ENCODE results near the gene SPINT4.
"Not testable (repeated sequence)": the region's sequence is repeated elsewhere in the genome, so short reads cannot be mapped to it uniquely, and the experiment has no call there.

SPINT4 gene

DNA sequence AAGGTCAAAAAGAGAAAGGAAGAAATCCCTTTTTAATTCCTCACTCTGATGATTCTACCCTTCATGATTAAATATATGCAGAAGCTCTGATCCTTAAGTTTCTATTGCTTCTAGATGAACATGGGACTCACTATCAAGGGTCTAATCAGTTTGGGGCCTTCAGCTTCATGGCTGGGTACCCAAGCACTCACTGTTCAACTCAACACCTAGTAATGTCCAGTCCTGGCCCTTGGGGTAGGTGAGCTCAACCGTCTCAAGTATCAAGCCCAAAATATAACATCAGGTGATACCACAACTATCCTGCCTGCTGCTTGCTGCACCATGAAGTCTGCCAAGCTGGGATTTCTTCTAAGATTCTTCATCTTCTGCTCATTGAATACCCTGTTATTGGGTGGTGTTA is at the start of gene SPINT4:
Gene SPINT4 (plus strand): TSS at position 301 of the 400 bp plus-strand sequence. CDS start 21 bp downstream, at position 322.
- DNase-seq, result no peak

DNA sequence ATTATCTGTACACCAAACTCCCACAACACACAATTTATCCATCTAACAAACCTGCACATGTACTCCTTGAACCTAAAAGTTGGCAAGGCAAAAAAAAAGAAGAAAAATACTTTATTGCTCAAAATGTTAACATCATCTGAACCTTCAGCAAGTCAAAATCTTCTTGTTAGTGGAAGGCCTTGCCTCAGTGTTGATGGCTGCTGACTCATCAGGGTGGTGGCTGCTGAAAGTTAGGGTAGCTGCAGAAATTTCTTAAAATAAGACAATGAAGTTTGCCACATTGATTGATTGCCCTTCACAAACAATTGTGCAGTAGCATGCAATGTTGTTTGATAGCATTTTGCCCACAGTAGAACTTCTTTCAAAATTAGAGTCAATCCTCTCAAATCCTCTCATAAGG is 49.4 kb upstream of the SPINT4 start:
- DNase-seq, result no peak

DNA sequence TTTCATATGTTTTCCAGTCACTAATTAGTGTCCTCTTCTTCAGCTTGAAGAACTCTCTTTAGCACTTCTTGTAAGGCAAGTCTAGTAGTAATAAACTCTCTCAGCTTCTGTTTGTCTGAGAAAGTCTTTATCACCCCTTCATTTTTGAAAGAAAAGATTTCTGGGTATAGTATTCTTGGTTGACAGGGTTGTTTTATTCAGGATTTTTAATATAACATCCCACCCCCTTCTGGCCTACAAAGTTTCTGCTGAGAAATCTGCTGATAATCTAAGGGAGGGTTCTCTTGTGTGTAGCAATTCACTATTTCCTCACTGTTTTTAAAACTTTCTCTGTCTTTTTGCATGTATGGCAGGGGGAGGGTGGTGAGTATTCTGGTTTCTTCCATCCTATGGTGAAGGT is 42.5 kb upstream of the SPINT4 start:
- no peak for DNase-seq

DNA sequence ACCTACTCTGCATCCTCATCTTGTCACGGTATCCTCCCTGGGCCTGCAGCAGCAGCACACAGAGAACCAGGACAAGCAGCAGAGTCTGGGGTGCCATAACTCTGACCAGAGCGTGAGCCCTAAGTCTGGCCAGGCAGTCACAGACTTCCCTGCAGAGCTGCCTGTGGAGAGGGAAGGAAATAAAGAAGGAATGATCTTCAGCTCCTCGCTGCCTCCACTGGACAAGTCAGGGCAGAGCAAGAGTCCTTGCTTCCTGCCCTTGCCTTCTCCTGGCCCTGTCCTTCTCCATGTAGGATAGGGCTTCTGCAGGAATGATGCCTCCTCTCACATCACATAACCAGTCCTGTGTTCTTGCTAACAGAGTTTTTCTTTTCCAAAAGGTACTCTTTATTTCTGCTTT is 36.3 kb upstream of the SPINT4 start:
- DNase-seq, result no peak

DNA sequence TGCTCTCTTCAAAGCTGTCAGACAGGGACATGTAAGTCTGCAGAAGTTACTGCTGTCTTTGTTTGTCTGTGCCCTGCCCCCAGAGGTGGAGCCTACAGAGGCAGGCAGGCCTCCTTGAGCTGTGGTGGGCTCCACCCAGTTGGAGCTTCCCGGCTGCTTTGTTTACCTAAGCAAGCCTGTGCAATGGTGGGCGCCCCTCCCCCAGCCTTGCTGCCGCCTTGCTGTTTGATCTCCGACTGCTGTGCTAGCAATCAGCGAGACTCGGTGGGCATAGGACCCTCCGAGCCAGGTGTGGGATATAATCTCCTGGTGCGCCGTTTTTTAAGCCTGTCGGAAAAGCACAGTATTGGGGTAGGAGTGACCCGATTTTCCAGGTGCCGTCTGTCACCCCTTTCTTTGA is 28.8 kb upstream of the SPINT4 start:
- not testable (repeated sequence) for DNase-seq

DNA sequence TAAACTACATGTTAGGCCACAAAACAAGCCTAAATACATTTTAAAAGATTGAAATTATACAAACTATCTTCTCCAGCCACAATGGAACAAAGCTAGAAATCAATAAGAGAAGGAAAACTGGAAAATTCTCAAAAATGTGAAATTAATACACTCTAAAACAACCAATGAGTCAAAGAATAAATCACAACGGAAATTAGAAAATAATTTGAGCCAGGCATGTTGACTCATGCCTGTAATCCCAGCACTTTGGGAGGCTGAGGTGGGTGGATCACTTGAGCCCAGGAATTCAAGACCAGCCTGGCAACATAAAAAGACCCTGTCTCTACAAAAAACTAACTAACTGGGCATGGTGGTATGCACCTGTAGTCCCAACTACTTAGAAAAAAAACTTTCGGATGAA is 26.7 kb upstream of the SPINT4 start:
- DNase-seq, result no peak

DNA sequence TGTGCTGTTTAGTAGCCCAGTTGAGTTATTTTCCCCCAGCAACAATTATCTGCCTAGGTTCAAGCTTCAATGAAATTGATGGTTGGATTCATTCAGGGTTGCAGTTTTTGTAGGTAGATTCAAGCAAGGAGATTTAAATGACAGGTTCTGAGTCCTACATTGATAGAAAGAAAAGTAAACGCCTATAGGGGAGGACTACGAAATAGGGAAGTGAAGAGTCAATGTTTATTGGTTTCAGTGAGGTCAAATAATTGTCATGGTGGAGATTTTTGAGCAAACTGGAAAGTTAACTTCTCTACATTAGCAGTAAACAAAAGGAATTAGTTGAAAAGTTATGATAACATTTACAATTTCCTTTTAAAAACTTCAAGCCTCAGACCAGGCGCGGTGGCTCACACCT is 21.0 kb upstream of the SPINT4 start:
- no peak for DNase-seq

DNA sequence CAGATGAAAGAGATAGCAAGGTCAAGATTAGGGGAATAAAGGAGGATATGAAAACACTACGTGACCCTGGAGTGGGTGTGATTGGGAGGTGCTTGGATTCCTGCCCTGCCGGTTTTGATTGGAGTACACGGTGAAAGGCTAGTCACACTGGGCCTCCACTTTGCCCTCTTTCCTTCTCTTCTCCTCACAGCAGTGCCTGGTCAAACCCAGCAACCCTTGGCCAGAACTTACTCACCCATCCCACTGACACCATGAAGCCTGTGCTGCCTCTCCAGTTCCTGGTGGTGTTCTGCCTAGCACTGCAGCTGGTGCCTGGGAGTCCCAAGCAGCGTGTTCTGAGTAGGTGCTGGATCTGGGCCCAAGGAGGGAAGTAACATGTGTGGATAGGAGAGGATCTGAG is 20.3 kb upstream of the SPINT4 start, which contains the start of gene WFDC13:
Gene WFDC13 (plus strand): TSS at position 166 of the 400 bp plus-strand sequence. CDS start 86 bp downstream, at position 252.
- DNase-seq, result no peak

DNA sequence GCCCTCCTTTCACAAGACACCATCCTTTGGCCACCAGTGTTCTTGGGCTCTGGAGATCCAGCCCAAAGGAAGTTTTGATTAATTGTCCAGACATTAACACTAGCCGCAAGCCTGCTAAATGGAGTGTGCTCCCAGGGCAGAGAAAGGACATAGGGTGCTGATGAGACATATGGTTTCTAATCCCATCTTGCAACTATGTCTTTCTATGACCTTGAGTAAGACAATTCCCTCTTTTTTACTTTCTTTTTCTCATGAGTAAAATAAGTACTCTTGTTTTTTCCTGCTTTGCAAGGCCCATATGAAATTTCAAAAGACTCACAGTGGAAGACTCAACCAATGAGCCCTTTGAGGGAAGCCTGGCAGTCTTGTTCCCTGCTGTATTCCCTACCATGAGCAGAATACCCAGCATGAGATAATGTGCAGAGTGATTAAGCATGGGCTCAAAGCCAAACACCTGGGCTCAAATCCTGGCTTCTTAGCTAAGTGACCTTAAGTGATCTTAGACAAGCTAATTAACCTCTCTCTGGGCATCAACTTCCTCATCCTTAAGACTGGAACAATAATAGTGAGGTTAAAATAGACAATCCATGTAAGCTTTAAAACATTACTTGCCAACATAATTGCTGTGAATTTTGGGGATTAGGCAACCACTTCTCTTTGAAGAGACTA is 17.0 kb upstream of the SPINT4 start, which contains the start of gene WFDC10B:
Gene WFDC10B (minus strand): TSS at position 51 of the 669 bp plus-strand sequence. CDS start 19,027 bp downstream, outside the sequence.
- peak in 1 of 2 experiments; percentile 7 for DNase-seq

DNA sequence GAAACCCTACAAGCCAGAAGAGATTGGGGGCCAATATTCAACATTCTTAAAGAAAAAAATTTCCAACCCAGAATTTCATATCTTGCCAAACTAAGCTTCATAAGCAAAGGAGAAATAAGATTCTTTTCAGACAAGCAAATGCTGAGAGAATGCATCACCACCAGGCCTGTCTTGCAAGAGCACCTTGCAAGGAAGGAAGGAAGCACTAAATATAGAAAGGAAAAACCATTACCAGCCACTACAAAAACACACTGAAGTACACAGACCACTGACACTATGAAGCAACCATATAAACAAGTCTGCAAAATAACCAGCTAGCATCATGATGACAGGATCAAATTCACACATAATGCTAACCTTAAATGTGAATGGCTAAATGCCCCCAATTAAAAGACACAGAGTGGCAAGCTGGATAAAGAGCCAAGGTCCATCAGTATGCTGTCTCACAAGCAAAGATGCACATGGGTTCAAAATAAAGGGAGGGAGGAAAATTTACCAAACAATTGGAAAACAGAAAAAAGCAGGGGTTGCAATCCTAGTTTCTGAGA is 5.9 kb upstream of the SPINT4 start:
- DNase-seq, result not testable (repeated sequence)

DNA sequence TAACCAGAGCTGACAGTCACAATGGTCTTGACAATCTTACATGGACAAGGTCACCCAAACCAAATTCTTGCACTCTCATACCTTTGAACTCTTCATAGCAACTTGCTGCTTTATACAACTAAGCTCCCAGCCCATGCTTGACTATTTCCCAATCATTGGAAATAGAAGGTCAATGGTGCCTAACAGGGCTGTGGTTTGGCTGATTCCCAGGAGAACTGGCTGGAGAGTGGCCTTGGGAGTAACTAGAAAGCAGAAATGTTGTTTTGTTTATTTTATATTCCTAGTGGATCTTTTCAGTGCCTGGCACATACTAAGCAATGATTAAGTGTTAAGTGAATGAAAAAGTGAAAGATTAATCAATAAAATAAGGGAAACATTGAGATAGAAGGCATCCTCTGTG is 3.0 kb downstream of the SPINT4 start:
- DNase-seq, result no peak

DNA sequence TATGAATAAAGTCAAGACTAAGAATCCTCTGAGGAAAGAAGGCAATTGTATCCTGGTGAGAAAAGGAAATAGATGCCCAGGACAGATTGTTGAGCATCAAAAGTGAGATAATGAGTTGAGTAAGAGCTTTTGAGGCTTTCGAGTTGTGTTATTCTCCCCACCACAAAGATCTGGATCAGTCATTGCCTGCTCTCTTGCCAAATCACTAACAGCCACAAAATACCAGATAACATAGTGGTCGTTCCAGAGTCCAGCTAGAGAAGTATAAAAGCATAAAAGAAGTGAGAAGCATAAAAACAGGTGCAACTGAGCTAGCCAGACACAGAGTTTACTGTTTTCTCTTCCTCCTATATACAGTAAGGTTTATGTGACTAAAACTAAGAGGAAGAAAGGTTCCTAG is 4.9 kb downstream of the SPINT4 start:
- DNase-seq, result no peak

DNA sequence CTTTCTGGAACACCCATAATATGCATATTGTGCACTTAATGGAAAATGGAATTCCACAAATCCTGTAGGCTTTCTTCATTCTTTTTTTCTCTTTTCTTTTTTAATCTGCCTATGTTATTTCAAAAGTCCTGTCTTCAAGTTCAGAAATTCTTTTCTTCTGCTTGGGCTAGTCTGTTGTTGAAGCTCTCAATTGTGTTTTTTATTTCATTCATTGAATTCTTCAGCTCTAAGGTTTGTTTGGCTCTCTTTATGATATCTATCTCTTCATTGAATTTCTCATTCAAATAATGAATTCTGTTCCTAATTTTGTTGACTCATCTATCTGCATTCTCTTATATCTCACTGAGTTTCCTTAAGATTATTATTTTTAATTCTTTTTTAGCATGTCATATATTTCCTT is 10.1 kb downstream of the SPINT4 start:
- no peak for DNase-seq

DNA sequence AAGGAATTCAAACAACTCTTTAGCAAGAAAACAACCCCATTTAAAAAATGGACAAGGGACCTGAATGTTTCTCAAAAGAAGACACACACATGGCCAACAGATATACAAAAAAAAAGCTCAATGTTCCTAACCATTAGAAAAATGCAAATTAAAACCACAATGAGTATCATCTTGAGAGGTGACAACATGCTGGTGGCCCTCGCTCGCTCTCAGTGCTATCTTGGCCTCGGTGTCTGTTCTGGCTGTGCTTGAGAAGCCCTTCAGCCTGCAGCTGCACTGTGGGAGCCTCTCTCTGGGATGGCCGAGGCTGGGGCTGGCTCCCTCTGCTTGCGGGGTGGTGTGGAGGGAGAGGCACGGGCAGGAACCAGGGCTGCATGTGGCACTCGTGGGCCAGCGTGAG is 13.4 kb downstream of the SPINT4 start:
- DNase-seq, result no peak

DNA sequence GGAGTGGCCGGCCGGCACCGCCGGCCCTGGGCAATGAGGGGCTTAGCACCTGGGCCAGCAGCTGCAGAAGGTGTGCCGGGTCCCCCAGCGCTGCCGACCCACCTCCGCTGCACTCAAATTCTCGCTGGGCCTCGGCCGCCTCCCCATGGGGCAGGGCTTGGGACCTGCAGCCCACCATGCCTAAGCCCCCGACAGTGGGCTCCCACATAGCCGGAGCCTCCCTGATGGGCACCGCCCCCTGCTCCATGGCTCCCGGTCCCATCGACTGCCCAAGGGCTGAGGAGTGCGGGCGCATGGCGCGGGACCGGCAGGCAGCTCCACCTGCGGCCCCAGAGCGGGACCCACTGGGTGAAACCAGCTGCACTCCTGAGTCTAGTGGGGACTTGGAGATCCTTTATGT is 13.8 kb downstream of the SPINT4 start:
- DNase-seq, result no peak

DNA sequence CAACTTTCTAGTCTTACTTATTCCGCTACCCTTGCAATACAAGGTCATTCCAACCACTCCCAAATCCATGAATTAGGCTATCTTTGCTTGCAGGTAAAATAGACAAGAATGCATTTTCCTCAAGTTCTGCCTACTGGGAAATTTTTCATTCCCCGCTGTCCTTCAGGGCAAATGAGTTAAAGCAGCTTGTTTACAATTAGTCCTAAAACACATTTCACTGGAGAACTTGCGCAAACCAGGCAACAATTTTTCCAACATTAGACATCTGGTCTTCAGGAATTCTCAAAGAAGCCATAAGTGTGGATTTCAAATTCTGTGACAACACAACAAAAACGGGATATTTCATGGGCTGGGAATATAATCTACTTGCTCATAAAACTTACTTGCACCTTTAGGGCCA is 20.4 kb downstream of the SPINT4 start:
- no peak for DNase-seq

DNA sequence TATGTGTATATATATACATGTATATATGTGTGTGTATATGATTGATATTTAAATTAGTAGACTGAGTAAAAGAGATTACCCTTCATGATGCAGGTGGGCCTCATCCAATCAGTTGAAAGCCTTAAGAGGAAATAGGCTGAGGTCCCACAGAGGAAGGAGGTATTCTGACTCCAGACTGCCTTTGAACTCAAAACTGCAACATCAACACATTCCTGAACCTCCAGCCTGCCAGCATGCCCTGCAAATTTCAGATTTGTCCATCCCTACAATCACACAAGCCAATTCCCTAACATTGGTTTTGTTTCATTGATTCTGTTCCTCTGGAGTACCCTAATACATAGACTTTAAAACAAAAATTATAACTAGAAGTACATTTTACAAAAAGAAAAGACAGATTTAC is 22.9 kb downstream of the SPINT4 start:
- DNase-seq, result no peak

DNA sequence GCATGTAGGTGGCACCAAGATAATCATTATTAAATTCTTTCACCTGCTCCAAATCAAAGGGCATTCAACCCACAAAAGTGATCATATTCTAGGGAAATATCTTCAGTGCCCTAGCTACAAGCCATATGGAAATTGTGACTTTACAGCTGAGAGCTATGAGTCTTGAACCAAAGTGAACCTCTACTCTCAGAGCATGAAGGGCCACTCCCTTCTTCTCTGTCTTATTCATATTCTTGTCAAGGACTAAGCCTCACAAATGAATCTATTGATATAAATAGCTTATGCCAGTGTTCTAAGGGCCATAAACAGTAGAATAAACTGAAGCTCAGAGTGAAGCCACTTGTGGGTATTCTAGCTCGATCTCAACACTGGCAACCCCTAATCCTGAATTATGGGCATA is 29.6 kb downstream of the SPINT4 start:
- DNase-seq, result no peak

DNA sequence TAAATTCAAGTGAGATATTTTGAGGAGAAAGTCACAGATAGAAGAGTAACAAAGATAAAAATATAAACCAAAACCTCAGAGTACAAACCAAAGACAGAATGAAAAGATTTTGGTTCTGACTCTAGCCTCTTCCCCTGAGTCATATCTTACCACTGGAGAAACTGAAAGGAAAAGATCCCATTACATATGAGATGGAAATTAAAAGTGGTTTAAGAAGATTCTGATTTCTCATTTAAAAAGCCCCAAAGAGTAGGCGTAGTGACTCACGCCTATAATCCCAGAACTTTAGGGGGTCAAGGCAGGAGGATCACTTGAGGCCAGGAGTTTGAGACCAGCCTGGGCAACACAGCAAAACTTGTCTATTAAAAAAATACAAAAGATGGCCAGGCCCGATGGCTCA is 30.6 kb downstream of the SPINT4 start:
- no peak for DNase-seq

DNA sequence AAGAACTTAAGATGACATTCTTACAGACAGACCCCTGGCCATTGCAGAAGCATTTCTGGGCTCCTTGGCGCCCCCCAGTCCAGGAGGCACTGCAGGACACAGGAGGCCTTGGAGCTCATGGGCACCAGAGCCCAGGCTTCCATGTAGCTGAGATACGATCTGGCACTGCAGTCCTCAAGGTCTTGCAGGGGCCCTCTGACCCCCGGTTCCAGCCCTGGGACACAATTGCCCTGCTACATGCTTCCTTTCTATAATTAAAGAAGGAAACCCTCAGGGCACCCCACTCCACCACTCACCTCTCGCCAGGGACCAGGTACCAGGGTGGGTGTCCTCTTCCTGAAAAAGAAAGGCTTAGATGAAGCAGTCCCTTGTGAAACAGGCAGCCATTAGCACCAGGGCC is 35.9 kb downstream of the SPINT4 start:
- no peak for DNase-seq

DNA sequence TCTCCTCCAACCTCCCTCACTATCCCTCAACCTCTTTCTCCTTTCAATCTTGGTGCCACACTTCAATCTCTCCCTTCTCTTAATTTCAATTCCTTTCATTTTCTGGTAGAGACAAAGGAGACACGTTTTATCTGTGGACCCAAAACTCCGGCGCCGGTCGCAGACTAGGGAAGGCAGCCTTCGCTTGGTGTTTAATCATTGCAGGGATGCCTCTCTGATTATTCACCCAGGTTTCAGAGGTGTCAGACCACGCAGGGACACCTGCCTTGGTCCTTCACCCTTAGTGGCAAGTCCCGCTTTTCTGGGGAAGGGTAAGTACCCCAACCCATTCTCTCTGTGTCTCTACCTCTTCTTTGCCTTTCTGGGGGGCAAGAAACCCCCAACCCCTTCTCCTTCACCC is 37.8 kb downstream of the SPINT4 start:
- DNase-seq, result not testable (repeated sequence)

DNA sequence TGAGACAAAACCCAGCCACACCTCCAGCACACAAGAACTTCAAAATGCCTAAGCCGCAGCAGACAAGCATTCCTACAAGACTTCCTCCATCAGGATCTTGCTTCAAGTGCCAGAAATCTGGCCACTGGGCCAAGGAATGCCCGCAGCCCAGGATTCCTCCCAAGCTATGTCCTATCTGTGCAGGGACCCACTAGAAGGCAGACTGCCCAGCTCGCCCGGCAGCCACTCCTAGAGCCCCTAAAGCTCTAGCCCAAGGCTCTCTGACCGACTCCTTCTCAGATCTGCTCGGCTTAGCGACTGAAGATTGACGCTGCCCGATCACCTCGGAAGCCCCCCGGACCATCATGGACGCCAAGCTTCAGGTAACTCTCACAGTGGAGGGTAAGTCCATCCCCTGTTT is 39.8 kb downstream of the SPINT4 start:
- DNase-seq, result not testable (repeated sequence)

DNA sequence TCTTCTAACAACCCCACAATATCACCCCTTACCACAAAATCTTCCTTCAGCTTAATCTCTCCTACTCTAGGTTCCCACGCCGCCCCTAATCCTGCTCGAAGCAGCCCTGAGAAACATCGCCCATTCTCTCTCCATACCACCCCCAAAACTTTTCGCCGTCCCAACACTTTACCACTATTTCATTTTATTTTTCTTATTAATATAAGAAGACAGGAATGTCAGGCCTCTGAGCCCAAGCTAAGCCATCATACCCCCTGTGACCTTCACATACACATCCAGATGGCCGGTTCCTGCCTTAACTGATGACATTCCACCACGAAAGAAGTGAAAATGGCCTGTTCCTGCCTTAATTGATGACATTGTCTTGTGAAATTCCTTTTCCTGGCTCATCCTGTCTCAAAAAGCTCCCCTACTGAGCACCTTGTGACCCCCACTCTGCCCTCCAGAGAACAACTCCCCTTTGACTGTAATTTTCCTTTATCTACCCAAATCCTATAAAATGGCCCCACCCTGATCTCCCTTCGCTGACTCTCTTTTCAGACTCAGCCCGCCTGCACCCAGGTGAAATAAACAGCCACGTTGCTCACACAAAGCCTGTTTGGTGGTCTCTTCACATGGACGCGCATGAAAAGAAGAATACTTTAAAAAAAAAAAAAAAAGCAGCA is 42.6 kb downstream of the SPINT4 start:
- DNase-seq, result not testable (repeated sequence)

DNA sequence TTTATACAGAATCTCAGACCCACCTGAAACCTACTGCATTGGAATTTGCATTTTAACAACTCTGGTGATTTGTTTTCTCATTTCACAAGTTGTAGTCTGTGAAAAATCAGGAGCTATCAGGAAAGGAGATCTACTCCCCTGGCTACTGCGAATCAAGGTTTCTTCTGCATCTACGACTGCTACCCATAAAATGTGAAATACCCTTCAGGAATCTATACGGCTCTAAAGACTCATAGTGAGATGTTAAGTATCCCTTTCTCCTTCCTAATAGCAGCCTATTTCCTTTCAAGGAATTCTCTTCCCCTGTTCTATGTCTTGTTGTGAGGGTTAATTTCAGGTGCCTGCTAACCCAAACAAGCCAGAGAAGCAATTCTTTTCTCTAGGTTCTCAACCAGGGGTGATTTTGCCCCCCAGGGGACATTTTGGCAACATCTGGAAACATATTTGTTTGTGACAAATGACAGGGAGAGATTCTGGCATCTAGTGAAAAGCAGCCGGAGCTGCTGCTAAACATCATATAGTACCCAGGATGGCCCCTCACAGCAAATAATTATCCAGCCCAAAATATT is 43.2 kb downstream of the SPINT4 start:
- DNase-seq, result no peak
